ENCODE measurements around the gene SMC6. TPM values are rescaled to one million over a fixed set of nuclear protein-coding genes. Genes with fewer than 3 reads are reported as not detected.

The SMC6 gene
- polyA plus RNA-seq, 1 donor from 2014 or later = 20.1 TPM

GRCh38 chr2:17674817-17675216, 78.8 kb downstream of the SMC6 start:
- Histone ChIP-seq H3K4me2 (ENCODE audit: low read length) (no peak overlapping the region), H3K9me2 (ENCODE audit: insufficient read depth, low read length) (no peaks in the 10 kb centered on the region), H3K79me2 (replicated peaks; ENCODE audit: insufficient read depth, low read length) (no peaks in the 10 kb centered on the region), H2AFZ (ENCODE audit: low read depth, low read length) (no peak overlapping the region), H3F3A (ENCODE audit: insufficient read depth, low read length, poor library complexity, severe bottlenecking) (no peaks in the 10 kb centered on the region), H3K27ac (ENCODE audit: low read length) (no peak overlapping the region), H4K20me1 (ENCODE audit: insufficient read depth) (no peaks in the 10 kb centered on the region), H3K36me3 (ENCODE audit: insufficient read depth, low read length) (peaks cover 6% of the 10 kb centered on the region), H3K9me3 (ENCODE audit: low read length) (no peaks in the 10 kb centered on the region), H3K27me3 (ENCODE audit: insufficient read depth, low read depth, low read length) (no peaks in the 10 kb centered on the region), H3K9ac (ENCODE audit: low read length) (no peak overlapping the region), H3K4me3 (ENCODE audit: low read length) (no peak overlapping the region)
- no peak for TF ChIP-seq CTCF (IDR thresholded peaks at IDR 0.05; ENCODE audit: poor library complexity, severe bottlenecking)
- TF ChIP-seq MXI1 (conservative IDR thresholded peaks at IDR 0.05; ENCODE audit: poor library complexity, severe bottlenecking) = no peak
- no peak for TF ChIP-seq REST (IDR thresholded peaks at IDR 0.05; ENCODE audit: borderline replicate concordance)
- TF ChIP-seq POLR2AphosphoS5 (IDR thresholded peaks at IDR 0.05) = no peak
- no peak for TF ChIP-seq EP300 (conservative IDR thresholded peaks at IDR 0.05; ENCODE audit: poor library complexity, severe bottlenecking)
- TF ChIP-seq TAF1 (IDR thresholded peaks at IDR 0.05; ENCODE audit: low read depth) = no peak
- no peak for TF ChIP-seq EZH2 (IDR thresholded peaks at IDR 0.05; ENCODE audit: borderline replicate concordance, insufficient read depth, low read length, poor library complexity, severe bottlenecking)
- TF ChIP-seq SMC3 (conservative IDR thresholded peaks at IDR 0.05; ENCODE audit: poor library complexity) = no peak
- no peak for TF ChIP-seq RAD21 (conservative IDR thresholded peaks at IDR 0.05)

GRCh38 chr2:17672583-17673317, 80.9 kb downstream of the SMC6 start:
- H2AFZ ChIP-seq (ENCODE audit: low read depth, low read length) = no peak overlapping the region
- H3K79me2 ChIP-seq (replicated peaks; ENCODE audit: insufficient read depth, low read length) = no peaks in the 10 kb centered on the region
- no peaks in the 10 kb centered on the region for H3K9me3 ChIP-seq (ENCODE audit: low read length)
- H3K4me2 ChIP-seq (ENCODE audit: low read length) = no peak overlapping the region
- no peak overlapping the region for H3K27ac ChIP-seq (ENCODE audit: low read length)
- no peaks in the 10 kb centered on the region for H3K27me3 ChIP-seq (ENCODE audit: insufficient read depth, low read depth, low read length)
- H4K20me1 ChIP-seq (ENCODE audit: insufficient read depth) = no peaks in the 10 kb centered on the region
- H3K9me2 ChIP-seq (ENCODE audit: insufficient read depth, low read length) = no peaks in the 10 kb centered on the region
- H3F3A ChIP-seq (ENCODE audit: insufficient read depth, low read length, poor library complexity, severe bottlenecking) = no peaks in the 10 kb centered on the region
- no peak overlapping the region for H3K9ac ChIP-seq (ENCODE audit: low read length)
- no peak for TF ChIP-seq RAD21 (conservative IDR thresholded peaks at IDR 0.05)
- no peak for TF ChIP-seq REST (IDR thresholded peaks at IDR 0.05; ENCODE audit: borderline replicate concordance)
- no peak for TF ChIP-seq TAF1 (IDR thresholded peaks at IDR 0.05; ENCODE audit: low read depth)
- TF ChIP-seq MXI1 (conservative IDR thresholded peaks at IDR 0.05; ENCODE audit: poor library complexity, severe bottlenecking) = no peak
- no peak for TF ChIP-seq POLR2AphosphoS5 (IDR thresholded peaks at IDR 0.05)
- no peak for TF ChIP-seq EZH2 (IDR thresholded peaks at IDR 0.05; ENCODE audit: borderline replicate concordance, insufficient read depth, low read length, poor library complexity, severe bottlenecking)
- no peak for TF ChIP-seq CTCF (IDR thresholded peaks at IDR 0.05; ENCODE audit: poor library complexity, severe bottlenecking)
- no peak for TF ChIP-seq EP300 (conservative IDR thresholded peaks at IDR 0.05; ENCODE audit: poor library complexity, severe bottlenecking)
- no peak for TF ChIP-seq SMC3 (conservative IDR thresholded peaks at IDR 0.05; ENCODE audit: poor library complexity)
- peaks cover 9% of the 10 kb centered on the region for H3K36me3 ChIP-seq (ENCODE audit: insufficient read depth, low read length)
- H3K4me3 ChIP-seq (ENCODE audit: low read length) = no peak overlapping the region

All from neural cell (in vitro differentiated cells).